Stimulated activated CD8-positive, alpha-beta memory T cell treated with anti-CD3 and anti-CD28 coated beads, Interleukin-7, amount 100 ng/mL, for 4 hours (primary cell): ENCODE results near the gene FARS2.

Experiments
- DNase-seq, 2 donors: peaks; one replicate each; pipeline ENCODE4 v3.0.0-alpha.2; 2020; ENCODE audit warnings: low read depth in 2 of 2

FARS2 gene

GRCh38 chr6:5378331-5378730 lies 117.0 kb downstream of the FARS2 start:
- DNase-seq = no peak

GRCh38 chr6:5379647-5380242 lies 118.4 kb downstream of the FARS2 start:
- DNase-seq = no peak

GRCh38 chr6:5383856-5384255 lies 122.5 kb downstream of the FARS2 start:
- no peak for DNase-seq

GRCh38 chr6:5384276-5384675 lies 123.0 kb downstream of the FARS2 start:
- DNase-seq = no peak

- no peak for DNase-seq
Observed at GRCh38 chr6:5388326-5388725, 127.0 kb downstream of the FARS2 start.

- DNase-seq = no peak
Observed at GRCh38 chr6:5389086-5389745, 127.9 kb downstream of the FARS2 start.

- no peak for DNase-seq
Observed at GRCh38 chr6:5390177-5390576, 128.9 kb downstream of the FARS2 start.

GRCh38 chr6:5394280-5394679 lies 133.0 kb downstream of the FARS2 start:
- DNase-seq = no peak

- no peak for DNase-seq
Observed at GRCh38 chr6:5395719-5396118, 134.4 kb downstream of the FARS2 start.

- no peak for DNase-seq
Observed at GRCh38 chr6:5398530-5398929, 137.2 kb downstream of the FARS2 start.

- DNase-seq = no peak
Observed at GRCh38 chr6:5399391-5399790, 138.1 kb downstream of the FARS2 start.

- no peak for DNase-seq
Observed at GRCh38 chr6:5401845-5402738, 140.8 kb downstream of the FARS2 start.

GRCh38 chr6:5403076-5403475 lies 141.8 kb downstream of the FARS2 start:
- no peak for DNase-seq

- no peak for DNase-seq
Observed at GRCh38 chr6:5403609-5404008, 142.3 kb downstream of the FARS2 start.

GRCh38 chr6:5405976-5406375 lies 144.7 kb downstream of the FARS2 start:
- no peak for DNase-seq

GRCh38 chr6:5411414-5411813 lies 150.1 kb downstream of the FARS2 start:
- no peak for DNase-seq

GRCh38 chr6:5412017-5412416 lies 150.7 kb downstream of the FARS2 start:
- no peak for DNase-seq

- no peak for DNase-seq
Observed at GRCh38 chr6:5412663-5413062, 151.3 kb downstream of the FARS2 start.

GRCh38 chr6:5416250-5416649 lies 154.9 kb downstream of the FARS2 start:
- DNase-seq = no peak

GRCh38 chr6:5422321-5422915 lies 161.1 kb downstream of the FARS2 start:
- DNase-seq = no peak

GRCh38 chr6:5423251-5423650 lies 161.9 kb downstream of the FARS2 start:
- DNase-seq = no peak

GRCh38 chr6:5424726-5425125 lies 163.4 kb downstream of the FARS2 start:
- DNase-seq = no peak
